Mesendoderm (in vitro differentiated cells): ENCODE data around the gene CAMK4.
"Not testable (repeated sequence)": the region's sequence is repeated elsewhere in the genome, so short reads cannot be mapped to it uniquely, and the experiment has no call there.

ENCODE experiments used
- DNase-seq: peaks from one replicate; pipeline ENCODE4 v3.0.0; 2013
- H2AK5ac ChIP-seq: 2 replicates; pipeline ENCODE4 v1.6.1; 2013; ENCODE audit warnings: low read length, inconsistent platforms
- H2BK120ac ChIP-seq: 2 replicates; pipeline ENCODE4 v1.6.1; 2013; ENCODE audit warnings: low read depth, mild to moderate bottlenecking, low read length, moderate library complexity, mixed read lengths
- H2BK15ac ChIP-seq: replicated peaks from 2 replicates; pipeline ENCODE4 v1.6.1; 2013; ENCODE audit warnings: low read depth, mild to moderate bottlenecking, moderate library complexity
- H2BK5ac ChIP-seq: 2 replicates; pipeline ENCODE4 v1.6.1; 2013; ENCODE audit warnings: low read length, inconsistent platforms
- H3K18ac ChIP-seq: 2 replicates; pipeline ENCODE4 v1.6.1; 2013; ENCODE audit warnings: mild to moderate bottlenecking, low read length, mixed read lengths
- H3K23ac ChIP-seq: one replicate; pipeline ENCODE4 v1.6.1; 2013; ENCODE audit warnings: low read length
- H3K27ac ChIP-seq: 2 replicates; pipeline ENCODE4 v1.5.1; 2013; ENCODE audit warnings: low read depth, mild to moderate bottlenecking, inconsistent platforms, low read length, moderate library complexity
- H3K27me3 ChIP-seq: 2 replicates; pipeline ENCODE4 v1.6.1; 2013; ENCODE audit warnings: low read length, control low read depth, mild to moderate bottlenecking, inconsistent platforms; ENCODE audit not compliant: insufficient read depth, poor library complexity
- H3K36me3 ChIP-seq: 2 replicates; pipeline ENCODE4 v1.6.1; 2013; ENCODE audit warnings: low read length, inconsistent platforms; ENCODE audit not compliant: control insufficient read depth, insufficient read depth
- H3K4ac ChIP-seq: one replicate; pipeline ENCODE4 v1.6.1; 2013; ENCODE audit warnings: low read depth, mild to moderate bottlenecking, low read length, moderate library complexity
- H3K4me1 ChIP-seq: 2 replicates; pipeline ENCODE4 v1.6.1; 2013; ENCODE audit warnings: low read depth, low read length, inconsistent platforms; ENCODE audit not compliant: control insufficient read depth
- H3K4me2 ChIP-seq: 2 replicates; pipeline ENCODE4 v1.6.1; 2013; ENCODE audit warnings: low read length
- H3K4me3 ChIP-seq: 2 replicates; pipeline ENCODE4 v1.5.1; 2013; ENCODE audit warnings: mild to moderate bottlenecking, low read length
- H3K56ac ChIP-seq: one replicate; pipeline ENCODE4 v1.6.1; 2013; ENCODE audit warnings: low read length
- H3K79me1 ChIP-seq: 2 replicates; pipeline ENCODE4 v1.6.1; 2013; ENCODE audit warnings: low read length, inconsistent platforms
- H3K79me2 ChIP-seq: 2 replicates; pipeline ENCODE4 v1.6.1; 2013; ENCODE audit warnings: mild to moderate bottlenecking, low read length; ENCODE audit not compliant: control insufficient read depth, insufficient read depth
- H3K9ac ChIP-seq: 2 replicates; pipeline ENCODE4 v1.6.1; 2013; ENCODE audit warnings: low read length, inconsistent platforms
- H4K5ac ChIP-seq: one replicate; pipeline ENCODE4 v1.6.1; 2013; ENCODE audit warnings: low read length
- H4K8ac ChIP-seq: one replicate; pipeline ENCODE4 v1.6.1; 2013; ENCODE audit warnings: low read depth, mild to moderate bottlenecking, control low read depth, low read length, moderate library complexity
- WGBS: extraction: QIAGEN DNeasy Blood & Tissue Kit; methylation state at CpG from one replicate; pipeline ENCODE4 v1.1.7; 2013; ENCODE audit warnings: low lambda C conversion rate, missing lambda C conversion rate; ENCODE audit not compliant: insufficient coverage; ENCODE audit errors: extremely low coverage; 5-methylcytosine and 5-hydroxymethylcytosine counted together

CAMK4 gene

GRCh38 chr5:111345731-111346130, 121.5 kb downstream of the CAMK4 start:
- Histone ChIP-seq H3K79me2 (no peaks in the 10 kb centered on the region), H2BK120ac (no peak overlapping the region), H3K4ac (no peak overlapping the region), H2AK5ac (no peak overlapping the region), H3K79me1 (no peaks in the 10 kb centered on the region), H4K8ac (no peak overlapping the region), H3K23ac (no peak overlapping the region), H3K4me3 (no peak overlapping the region), H4K5ac (no peak overlapping the region), H3K9ac (no peak overlapping the region), H3K18ac (no peak overlapping the region), H3K27ac (no peak overlapping the region), H3K56ac (no peak overlapping the region), H3K4me2 (no peak overlapping the region), H3K27me3 (no peaks in the 10 kb centered on the region), H3K4me1 (no peaks in the 10 kb centered on the region), H2BK15ac (no peak overlapping the region), H2BK5ac (no peak overlapping the region), H3K36me3 (no peaks in the 10 kb centered on the region)
- no peak for DNase-seq
- no CpG with 5 or more reads among the region's 8 CpGs for WGBS

GRCh38 chr5:111347021-111347420, 122.8 kb downstream of the CAMK4 start:
- H2BK120ac ChIP-seq = no peak overlapping the region
- no peaks in the 10 kb centered on the region for H3K4me1 ChIP-seq
- H2BK5ac ChIP-seq = no peak overlapping the region
- no peak overlapping the region for H3K56ac ChIP-seq
- no peak overlapping the region for H3K4me2 ChIP-seq
- H3K4me3 ChIP-seq = no peak overlapping the region
- no peak overlapping the region for H3K18ac ChIP-seq
- no peak overlapping the region for H4K8ac ChIP-seq
- H3K9ac ChIP-seq = no peak overlapping the region
- no peaks in the 10 kb centered on the region for H3K79me2 ChIP-seq
- H3K36me3 ChIP-seq = no peaks in the 10 kb centered on the region
- H3K4ac ChIP-seq = no peak overlapping the region
- H4K5ac ChIP-seq = no peak overlapping the region
- no peak overlapping the region for H2BK15ac ChIP-seq
- no peaks in the 10 kb centered on the region for H3K79me1 ChIP-seq
- no peak overlapping the region for H3K23ac ChIP-seq
- DNase-seq = peak; percentile 38
- no peaks in the 10 kb centered on the region for H3K27me3 ChIP-seq
- H3K27ac ChIP-seq = no peak overlapping the region
- no peak overlapping the region for H2AK5ac ChIP-seq

- Histone ChIP-seq H3K27ac (no peak overlapping the region), H3K79me1 (no peaks in the 10 kb centered on the region), H4K5ac (no peak overlapping the region), H2BK120ac (no peak overlapping the region), H3K23ac (no peak overlapping the region), H3K9ac (no peak overlapping the region), H4K8ac (no peak overlapping the region), H2AK5ac (no peak overlapping the region), H3K56ac (no peak overlapping the region), H3K18ac (no peak overlapping the region), H3K4me3 (no peak overlapping the region), H3K4me2 (no peak overlapping the region), H3K4me1 (no peaks in the 10 kb centered on the region), H3K79me2 (no peaks in the 10 kb centered on the region), H3K27me3 (no peaks in the 10 kb centered on the region), H3K36me3 (no peaks in the 10 kb centered on the region), H2BK5ac (no peak overlapping the region), H2BK15ac (no peak overlapping the region), H3K4ac (no peak overlapping the region)
- DNase-seq = no peak
- WGBS = no CpG with 5 or more reads among the region's 3 CpGs
Measured at GRCh38 chr5:111348661-111349329, 124.6 kb downstream of the CAMK4 start.

- Histone ChIP-seq H2AK5ac (no peak overlapping the region), H3K9ac (no peak overlapping the region), H3K36me3 (no peaks in the 10 kb centered on the region), H2BK120ac (no peak overlapping the region), H4K8ac (no peak overlapping the region), H3K79me2 (no peaks in the 10 kb centered on the region), H3K4me3 (no peak overlapping the region), H4K5ac (no peak overlapping the region), H3K23ac (no peak overlapping the region), H3K27me3 (no peaks in the 10 kb centered on the region), H3K18ac (no peak overlapping the region), H3K79me1 (no peaks in the 10 kb centered on the region), H3K27ac (no peak overlapping the region), H3K56ac (no peak overlapping the region), H3K4me1 (no peaks in the 10 kb centered on the region), H3K4ac (no peak overlapping the region), H3K4me2 (no peak overlapping the region), H2BK5ac (no peak overlapping the region), H2BK15ac (no peak overlapping the region)
- no peak for DNase-seq
- WGBS = no CpG with 5 or more reads among the region's 1 CpG
Measured at GRCh38 chr5:111349429-111349828, 125.2 kb downstream of the CAMK4 start.

GRCh38 chr5:111353035-111353434, 128.9 kb downstream of the CAMK4 start:
- no peak overlapping the region for H3K4me2 ChIP-seq
- H3K4me1 ChIP-seq = no peaks in the 10 kb centered on the region
- no peak overlapping the region for H3K27ac ChIP-seq
- no peak overlapping the region for H2BK5ac ChIP-seq
- H4K5ac ChIP-seq = no peak overlapping the region
- no peaks in the 10 kb centered on the region for H3K36me3 ChIP-seq
- H3K79me2 ChIP-seq = no peaks in the 10 kb centered on the region
- H3K79me1 ChIP-seq = no peaks in the 10 kb centered on the region
- no peak for DNase-seq
- H3K4me3 ChIP-seq = no peak overlapping the region
- no peak overlapping the region for H2BK120ac ChIP-seq
- H3K9ac ChIP-seq = no peak overlapping the region
- no peak overlapping the region for H4K8ac ChIP-seq
- WGBS = no CpG with 5 or more reads among the region's 3 CpGs
- no peak overlapping the region for H3K4ac ChIP-seq
- H2BK15ac ChIP-seq = no peak overlapping the region
- H3K56ac ChIP-seq = no peak overlapping the region
- H3K23ac ChIP-seq = no peak overlapping the region
- no peak overlapping the region for H3K18ac ChIP-seq
- no peaks in the 10 kb centered on the region for H3K27me3 ChIP-seq
- H2AK5ac ChIP-seq = no peak overlapping the region

GRCh38 chr5:111358726-111359125, 134.5 kb downstream of the CAMK4 start:
- not testable (repeated sequence) for H4K5ac ChIP-seq, H2BK5ac ChIP-seq, H3K79me1 ChIP-seq, H3K56ac ChIP-seq, H3K18ac ChIP-seq, H3K4me1 ChIP-seq, H3K4me2 ChIP-seq, H3K4me3 ChIP-seq, H2AK5ac ChIP-seq, H3K23ac ChIP-seq, H4K8ac ChIP-seq, H3K4ac ChIP-seq, H2BK120ac ChIP-seq, H3K79me2 ChIP-seq, H3K27me3 ChIP-seq, H2BK15ac ChIP-seq, H3K36me3 ChIP-seq, H3K9ac ChIP-seq, DNase-seq, H3K27ac ChIP-seq
- no CpG with 5 or more reads among the region's 1 CpG for WGBS
